Fibroblast of the aortic adventitia (primary cell): ENCODE data around the gene SCARB2. TPM values are rescaled to one million over a fixed set of nuclear protein-coding genes. Genes with fewer than 3 reads are reported as not detected.
A peak's percentile ranks its signal among the peaks of the same experiment; 100 is the strongest.

Source experiments
- DNase-seq: peaks from one replicate; pipeline ENCODE4 v3.0.0-alpha.2; 2010; ENCODE audit warnings: low read depth
- H3K4me3 ChIP-seq: 2 replicates; pipeline ENCODE4 v1.5.1; 2011; ENCODE audit warnings: low read depth, mild to moderate bottlenecking, control low read depth, low read length, moderate library complexity
- CTCF ChIP-seq: IDR thresholded peaks from 2 replicates; pipeline ENCODE4 v1.5.1; 2011; ENCODE audit warnings: mild to moderate bottlenecking, low read length, control low read depth, inconsistent platforms; ENCODE audit not compliant: insufficient read depth
- total RNA-seq: library from RNA; depleted of rRNA; stranded (reverse); fragments of >200 nt; gene quantifications from 2 replicates; pipeline ENCODE4 v1.2.3, GENCODE V29; 2012; ENCODE audit warnings: low replicate concordance

Gene SCARB2
- total RNA-seq, result 114 and 184 TPM in 2 replicates

DNA sequence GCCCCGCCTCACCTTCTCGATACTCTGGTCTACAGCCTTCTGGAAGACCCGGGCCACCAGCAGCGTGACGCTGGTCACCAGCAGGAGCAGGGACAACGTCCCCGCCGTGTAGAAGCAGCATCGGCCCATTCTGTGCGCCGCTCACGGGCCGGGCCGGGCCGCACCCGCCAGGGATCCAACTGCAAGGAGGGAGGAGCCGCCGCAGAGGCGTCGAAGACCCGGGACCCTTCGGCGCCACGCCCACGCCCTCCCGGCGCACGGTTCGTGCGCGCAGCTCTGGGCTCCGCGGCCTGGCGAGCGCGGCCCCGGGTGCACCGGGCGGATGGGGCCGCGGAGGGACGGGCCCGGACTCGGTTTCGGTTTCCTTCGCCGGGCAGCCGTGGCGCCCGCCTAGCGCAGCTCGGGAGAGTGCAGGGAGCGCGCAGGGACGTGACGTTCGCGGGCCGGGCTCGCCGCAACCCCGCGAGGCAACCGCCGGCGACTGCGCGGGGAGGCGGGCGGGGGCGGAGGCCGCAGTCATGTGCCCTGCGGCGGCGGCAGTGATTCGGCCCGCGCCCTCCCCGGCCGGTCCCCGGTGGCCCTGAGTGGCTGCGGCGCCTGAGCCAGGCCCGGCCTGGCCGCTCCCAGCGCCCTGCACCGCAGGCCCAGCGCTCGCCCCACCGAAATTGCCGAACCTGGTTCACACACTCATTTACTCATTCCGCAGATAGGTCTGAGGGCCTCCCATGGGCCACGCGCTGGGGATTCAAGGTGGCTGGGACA, at the start of gene SCARB2:
TSS of gene SCARB2 (minus strand) at position 410 of the 762 bp plus-strand sequence. CDS start at position 129, 281 bp downstream.
- no peak for TF ChIP-seq CTCF
- DNase-seq, result peak; percentile 78
- H3K4me3 ChIP-seq, result peak within 1 kb of the TSS; percentile 87

GRCh38 chr4:76260571-76260970, 46.9 kb upstream of the SCARB2 start:
- H3K4me3 ChIP-seq, result no peak overlapping the region
- TF ChIP-seq CTCF, result no peak
- DNase-seq, result no peak

GRCh38 chr4:76257824-76258223, 44.2 kb upstream of the SCARB2 start:
- no peak for TF ChIP-seq CTCF
- DNase-seq, result no peak
- H3K4me3 ChIP-seq, result no peak overlapping the region

DNA sequence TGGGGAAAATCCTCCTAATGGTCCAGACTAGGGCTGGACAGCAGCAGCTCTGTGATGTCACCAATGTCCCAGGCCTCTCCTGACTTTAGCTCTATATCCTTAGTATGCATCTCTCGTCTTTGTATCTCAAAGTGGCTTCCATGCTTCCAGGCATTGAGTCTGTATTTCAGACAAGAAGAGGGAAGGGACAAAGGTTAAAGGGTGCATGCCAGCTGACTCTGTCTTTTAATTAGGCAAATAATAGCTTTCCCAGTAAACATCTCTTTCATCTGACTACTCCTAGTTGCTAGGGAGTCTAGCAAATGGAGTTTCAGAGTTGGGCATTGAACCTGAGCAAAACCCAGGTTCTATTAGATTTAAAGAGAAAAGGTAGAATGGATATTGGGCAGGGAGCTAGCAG, 43.3 kb upstream of the SCARB2 start:
- H3K4me3 ChIP-seq, result no peak overlapping the region
- no peak for DNase-seq
- no peak for TF ChIP-seq CTCF

DNA sequence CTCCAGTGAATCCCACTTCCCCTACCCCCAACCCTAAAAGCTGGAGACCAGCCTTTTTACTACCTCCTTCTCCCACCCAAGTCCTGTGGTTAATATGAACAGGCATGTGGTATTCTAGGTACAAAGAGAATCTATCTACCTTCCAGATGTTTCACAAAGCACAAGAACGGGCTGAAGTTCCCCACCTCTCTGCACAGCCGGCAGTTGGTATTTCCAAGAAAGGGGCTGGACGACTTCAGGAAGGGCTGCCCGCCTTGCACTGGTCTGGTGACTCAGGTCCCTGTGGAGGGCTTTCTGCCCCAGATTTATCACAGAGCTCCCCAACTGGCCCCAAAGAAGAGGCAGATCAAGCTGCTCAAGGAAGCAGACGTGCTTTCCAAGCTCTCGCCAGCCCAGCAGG, 42.4 kb upstream of the SCARB2 start:
- no peak for DNase-seq
- no peak for TF ChIP-seq CTCF
- no peak overlapping the region for H3K4me3 ChIP-seq

DNA sequence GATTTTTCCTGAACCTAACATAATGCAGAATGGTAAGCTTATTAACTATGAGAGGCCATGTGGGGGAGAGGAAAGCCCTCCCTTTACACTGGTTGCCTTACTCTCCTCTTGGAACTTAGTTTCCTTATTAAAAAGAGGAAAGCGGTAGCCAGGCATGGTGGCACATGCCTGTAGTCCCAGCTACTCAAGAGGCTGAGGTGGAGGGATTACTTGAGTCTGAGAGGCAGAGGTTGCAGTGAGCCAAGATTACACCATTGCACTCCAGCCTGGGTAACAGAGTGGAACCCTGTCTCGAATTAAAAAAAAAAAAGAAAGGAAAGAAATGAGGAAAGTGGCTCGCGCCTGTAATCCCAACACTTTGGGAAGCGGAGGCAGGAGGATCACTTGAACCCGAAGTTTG, 39.9 kb upstream of the SCARB2 start:
- no peak for DNase-seq
- H3K4me3 ChIP-seq, result no peak overlapping the region
- TF ChIP-seq CTCF, result no peak

GRCh38 chr4:76252271-76252653, 38.6 kb upstream of the SCARB2 start:
- no peak for TF ChIP-seq CTCF
- no peak overlapping the region for H3K4me3 ChIP-seq
- no peak for DNase-seq
